Measurements from ENCODE around the gene HOXB7.

Gene HOXB7

DNA sequence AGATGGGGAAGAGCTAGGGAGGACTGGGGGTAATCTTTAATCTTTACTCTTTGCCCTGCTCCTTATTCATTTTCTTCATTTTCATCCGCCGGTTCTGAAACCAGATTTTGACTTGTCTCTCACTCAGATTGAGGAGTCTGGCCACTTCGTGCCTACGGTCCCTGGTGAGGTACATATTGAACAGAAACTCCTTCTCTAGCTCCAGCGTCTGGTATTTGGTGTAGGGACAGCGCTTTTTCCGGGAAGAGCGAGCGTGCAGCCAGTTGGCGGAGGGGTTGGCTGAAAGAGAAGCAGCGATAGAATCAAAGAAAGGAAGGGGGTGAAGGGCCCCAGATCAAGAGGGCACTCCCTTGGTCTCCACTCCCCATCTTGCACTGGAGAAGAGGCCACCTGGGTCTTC is 12.0 kb upstream of the HOXB7 start:
- no peak for FAIRE-seq

DNA sequence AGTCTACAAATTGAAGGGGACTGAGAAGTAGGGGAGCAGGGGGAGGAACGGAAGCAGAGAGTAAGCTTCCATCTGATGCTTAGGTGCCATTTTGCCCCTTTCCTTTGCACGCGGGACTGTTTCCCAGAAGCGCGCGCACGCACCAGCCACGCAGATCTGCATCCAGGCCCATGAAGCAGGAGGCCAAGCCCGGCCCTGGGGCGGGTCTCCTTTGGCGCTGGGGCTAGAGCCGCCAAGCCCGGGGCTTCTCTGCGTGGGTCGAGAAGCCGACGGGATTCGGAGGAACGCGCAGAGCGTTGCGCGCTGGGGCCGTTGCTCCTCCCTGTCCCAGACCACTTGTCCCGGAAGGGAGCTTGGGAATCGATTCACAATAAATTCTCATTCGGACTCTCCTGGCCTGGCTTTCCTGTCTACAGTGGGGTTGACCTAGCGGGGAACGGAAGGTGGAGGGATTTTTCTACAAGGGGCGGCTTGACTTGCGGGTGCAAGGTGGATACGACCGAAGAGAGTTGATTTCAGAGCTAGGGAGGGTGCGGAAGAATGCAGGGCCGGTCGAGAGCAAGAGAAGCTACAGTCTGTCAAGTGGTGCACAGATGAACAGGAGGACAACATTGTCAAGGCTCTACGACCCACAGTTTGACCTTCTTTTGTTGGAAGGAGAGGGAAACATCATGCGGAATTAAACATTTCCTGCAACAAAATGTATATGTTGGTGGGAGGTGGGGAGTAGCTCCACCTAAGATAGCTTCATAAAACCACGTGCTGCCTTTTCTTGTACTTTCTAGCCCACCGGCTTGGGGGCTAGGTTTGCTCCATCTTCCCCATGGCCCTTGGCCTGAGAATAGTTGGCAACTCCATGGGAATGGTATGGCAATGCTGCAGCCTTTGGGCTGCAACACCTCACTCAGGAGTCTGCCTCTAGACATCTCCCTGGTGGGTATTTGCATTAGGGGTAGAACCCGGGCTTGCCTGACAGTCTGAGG is 10.9 kb upstream of the HOXB7 start:
- FAIRE-seq: no peak

DNA sequence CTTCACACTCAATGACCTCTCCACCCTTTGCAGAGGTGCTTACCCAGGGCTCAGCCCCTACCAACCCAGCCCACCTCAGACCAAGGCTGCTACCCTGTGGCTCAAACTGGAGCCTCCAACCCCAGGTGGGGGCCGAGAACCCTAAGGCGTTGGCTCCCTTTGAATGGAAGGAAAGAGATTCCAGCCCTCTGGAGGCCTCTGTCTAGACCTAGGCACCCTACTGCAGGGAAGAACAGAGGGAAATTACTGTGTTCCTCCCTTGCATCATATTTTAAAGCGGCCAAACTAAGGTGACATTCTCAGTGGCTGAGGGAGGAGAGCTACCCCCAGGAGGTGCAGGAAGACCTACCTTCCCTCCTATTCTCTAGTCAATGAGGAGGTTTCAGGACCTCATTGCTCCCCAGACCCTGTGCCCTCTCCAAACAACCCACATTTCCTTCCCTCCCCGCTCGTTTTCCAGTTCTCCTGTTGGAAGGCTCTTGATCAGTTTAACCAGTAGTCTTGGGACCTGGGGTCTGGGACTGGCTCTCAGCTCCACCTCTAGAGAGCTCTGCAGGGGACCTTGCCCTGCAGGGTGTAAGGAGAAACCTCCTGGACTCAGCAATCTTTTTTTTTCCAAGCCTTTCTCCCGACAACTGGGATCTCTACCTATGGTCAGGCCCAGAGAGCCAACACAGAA is 9.8 kb upstream of the HOXB7 start:
- no peak for FAIRE-seq

DNA sequence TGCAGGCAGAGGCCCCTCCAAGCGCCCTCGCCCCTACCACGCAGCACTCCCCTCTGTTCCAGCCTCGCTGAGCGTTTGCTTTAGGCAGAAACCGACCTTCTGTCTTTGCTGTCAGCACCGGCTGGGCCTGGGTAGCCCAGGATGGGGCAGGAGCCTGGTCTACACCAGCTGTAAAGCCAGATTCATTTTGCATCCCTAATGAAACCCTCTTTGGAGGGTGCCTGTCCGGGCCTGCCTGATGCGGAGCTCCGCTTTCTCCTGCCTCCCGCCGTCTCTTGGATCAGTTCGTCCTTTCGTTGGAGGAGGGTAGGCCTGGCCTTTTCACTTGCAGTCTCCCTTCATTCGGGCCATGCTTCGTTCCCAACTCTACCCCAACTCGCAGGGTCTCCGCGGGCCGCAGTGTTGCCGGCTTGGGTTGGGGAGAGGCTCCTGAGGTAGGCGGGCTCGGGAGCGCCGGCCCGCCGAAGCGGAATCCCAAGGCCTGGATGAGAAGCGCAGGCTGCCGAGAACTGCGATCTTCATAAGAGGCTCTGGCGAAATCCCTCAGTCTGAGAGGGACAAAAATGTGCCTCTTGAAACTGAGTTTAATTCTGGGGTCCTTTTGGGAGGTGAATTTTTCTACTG is 9.1 kb upstream of the HOXB7 start:
- FAIRE-seq: no peak

DNA sequence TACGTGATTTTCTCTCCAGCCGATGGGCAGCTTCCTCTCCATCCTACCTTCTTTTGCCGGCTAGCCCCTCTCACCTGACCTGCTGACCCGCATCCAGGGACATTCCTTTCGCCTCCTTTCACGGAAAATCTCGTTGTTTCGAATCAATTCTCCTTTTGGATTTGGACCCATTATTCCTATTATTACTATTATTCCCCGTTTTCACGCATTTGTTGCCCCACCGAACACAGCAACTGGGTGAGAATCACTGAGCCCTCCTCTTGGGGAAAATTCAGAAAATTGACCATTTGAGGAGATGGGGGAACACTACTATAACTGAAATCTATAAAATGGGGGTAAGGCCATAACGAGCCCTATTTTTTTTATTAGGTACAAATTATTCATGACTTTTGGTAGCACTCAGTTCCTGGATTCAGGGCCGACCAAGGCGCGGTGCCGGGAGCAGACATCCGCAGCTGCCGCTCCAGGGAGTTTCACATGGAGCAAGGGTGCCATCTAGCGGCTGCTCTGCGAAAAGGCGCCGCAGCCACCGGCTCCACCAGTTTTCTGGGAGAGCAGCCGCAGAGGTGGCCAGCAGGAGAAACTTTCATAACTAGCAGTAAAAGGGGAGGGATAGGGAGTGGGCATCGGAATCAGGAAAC is 7.6 kb upstream of the HOXB7 start:
- FAIRE-seq: peak; percentile 92

DNA sequence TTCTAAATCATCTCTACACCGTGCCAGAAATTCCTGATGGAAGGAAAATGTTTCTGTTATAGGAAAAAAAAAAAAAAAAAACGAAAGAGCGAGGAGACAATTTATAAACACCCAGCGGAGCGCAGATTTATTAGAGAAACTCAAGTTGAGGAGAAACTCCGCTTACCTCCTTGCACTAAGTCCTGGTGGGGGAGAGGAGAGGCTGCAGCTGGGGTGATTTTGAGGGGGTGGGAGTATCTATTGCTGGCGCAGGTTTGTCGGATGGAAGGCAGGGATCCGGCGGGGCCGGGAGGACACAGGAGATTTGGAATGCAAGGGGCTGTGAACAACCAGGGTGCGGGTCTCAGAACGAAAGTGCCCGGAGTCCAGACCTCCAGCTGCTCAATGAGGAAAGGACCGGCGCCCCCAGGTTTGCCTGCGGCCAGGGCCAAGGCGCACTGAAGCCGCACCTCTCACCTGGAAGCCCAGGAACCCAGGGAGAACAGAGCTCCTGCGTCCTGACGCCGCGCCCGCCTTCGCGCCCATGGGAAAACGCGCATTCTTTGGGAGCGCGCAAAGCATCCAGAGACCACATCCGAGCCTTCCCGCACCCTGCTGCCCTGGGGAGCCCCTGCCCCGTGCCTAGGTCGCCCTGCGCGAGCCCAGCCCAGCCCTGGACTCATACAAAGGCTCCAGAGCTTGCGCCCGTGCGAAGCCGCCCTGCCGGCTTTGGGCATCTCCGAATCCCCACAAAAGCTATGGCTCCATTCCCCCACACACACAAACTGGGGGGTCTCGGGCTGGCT is 6.8 kb upstream of the HOXB7 start:
- no peak for FAIRE-seq

DNA sequence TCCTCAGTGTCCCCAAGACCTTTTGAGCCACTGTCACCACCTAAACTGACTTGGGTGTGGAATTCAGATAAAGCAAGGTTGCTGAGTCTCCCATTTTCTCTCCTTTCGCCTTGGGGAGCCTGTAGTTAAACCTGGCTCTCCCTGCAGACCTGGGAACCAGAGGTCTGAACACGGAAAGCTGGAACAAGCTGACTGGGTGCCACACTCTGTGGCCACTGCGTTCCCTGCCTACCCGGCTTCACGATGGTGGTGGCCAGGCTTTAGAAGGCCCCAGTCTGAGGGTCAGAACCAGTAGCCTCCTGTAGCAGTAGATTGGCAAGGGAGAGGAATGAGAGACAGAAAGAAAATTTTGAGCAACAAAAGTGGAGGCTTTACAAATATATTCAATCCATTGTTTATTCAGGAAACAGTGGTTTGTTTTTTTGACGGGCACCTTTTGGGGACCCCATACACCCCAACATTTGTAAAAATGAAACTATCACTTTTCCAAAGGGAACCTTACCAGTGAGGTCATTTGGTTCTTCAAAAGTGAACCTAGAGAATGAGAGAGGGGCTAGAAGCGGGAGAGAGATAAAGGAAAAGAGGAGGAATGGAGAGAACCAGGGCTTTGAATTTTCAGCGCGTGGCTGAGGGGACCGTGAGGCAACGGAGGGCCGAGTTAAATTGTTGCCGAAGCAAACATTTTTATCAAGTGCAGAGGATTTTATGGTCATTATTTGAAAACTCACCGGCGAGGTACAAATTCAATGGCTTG is 6.1 kb upstream of the HOXB7 start:
- no peak for FAIRE-seq

DNA sequence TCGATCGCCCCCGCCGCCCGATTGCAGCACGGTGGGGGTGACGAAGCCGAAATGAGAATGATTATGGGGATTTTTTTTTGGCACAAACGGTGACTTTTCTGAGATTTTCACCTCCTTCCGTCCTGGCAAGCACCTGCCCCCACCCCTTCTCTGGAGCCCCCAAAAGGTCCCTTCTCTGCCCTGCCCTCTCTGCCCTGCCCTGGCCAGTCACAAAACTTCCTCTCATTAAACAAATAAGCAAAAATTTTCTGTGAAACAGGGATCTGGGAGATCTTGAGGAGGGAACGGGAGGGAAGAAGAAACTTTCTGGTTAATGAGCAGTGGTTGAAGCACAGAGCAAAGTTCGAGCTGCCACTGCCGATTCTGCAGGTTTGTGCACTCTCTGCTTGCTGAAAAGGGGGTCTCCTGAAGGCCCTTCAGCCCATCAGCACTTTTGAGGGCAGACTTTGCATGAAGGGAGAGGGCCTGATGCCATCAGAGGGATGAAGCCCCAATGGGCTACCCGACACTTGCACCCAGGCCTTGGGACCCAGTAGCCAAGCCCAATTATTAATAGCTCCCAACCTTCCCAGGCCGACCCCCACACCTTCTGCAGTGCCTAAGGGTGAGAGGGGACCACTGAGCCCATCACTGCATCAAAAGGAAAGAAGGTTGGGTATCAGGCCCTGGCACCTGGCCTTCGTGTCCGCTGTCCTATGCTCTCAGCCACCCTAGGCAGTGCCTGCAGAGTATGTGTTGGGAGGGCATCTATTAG is 5.3 kb upstream of the HOXB7 start:
- no peak for FAIRE-seq

DNA sequence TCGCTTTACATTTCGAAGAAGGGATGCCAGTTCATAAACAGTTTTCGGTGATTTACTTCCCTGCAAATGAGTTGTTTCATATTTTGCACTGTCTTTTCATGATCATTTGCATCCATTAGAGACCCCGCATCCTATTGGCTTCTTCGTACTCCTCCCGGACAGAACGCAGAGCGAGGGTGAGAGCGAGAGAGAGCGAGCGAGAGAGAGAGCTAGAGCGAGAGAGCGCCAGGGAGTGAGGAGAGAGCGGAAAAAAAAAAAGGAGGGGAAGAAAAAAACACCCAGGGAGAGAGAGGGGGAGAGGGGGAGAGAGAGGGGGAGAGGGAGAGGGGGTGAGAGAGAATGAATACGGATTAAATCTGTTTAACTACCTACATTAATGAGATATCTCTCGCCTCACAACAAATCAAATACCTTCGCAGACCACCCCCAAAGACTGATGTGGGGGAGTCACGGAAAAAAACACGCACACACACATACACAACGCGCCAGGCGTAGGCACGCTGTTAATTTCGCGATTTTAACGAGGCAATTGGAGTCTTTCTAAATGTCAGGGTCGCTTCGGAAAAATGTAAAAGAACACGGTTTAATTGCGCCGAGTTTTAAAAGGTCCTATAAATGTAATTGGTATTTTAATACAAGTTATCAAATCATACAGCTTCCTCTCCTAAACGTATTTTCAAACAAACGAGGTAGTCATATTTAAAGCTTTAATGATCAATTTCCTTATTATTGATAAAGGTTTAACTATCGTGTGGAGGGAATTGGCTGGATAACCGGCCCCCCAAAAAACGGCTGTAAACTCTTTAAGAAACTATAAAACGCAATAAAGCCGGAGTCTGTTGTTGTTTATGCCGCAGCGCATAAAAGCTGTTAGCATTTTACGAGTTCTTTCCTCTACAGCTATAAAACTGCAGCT is 4.5 kb upstream of the HOXB7 start, which contains the start of gene HOXB8:
HOXB8 (minus strand) TSS at position 246 of the 916 bp plus-strand sequence. CDS start 588 bp downstream, outside the sequence.
- FAIRE-seq: no peak

DNA sequence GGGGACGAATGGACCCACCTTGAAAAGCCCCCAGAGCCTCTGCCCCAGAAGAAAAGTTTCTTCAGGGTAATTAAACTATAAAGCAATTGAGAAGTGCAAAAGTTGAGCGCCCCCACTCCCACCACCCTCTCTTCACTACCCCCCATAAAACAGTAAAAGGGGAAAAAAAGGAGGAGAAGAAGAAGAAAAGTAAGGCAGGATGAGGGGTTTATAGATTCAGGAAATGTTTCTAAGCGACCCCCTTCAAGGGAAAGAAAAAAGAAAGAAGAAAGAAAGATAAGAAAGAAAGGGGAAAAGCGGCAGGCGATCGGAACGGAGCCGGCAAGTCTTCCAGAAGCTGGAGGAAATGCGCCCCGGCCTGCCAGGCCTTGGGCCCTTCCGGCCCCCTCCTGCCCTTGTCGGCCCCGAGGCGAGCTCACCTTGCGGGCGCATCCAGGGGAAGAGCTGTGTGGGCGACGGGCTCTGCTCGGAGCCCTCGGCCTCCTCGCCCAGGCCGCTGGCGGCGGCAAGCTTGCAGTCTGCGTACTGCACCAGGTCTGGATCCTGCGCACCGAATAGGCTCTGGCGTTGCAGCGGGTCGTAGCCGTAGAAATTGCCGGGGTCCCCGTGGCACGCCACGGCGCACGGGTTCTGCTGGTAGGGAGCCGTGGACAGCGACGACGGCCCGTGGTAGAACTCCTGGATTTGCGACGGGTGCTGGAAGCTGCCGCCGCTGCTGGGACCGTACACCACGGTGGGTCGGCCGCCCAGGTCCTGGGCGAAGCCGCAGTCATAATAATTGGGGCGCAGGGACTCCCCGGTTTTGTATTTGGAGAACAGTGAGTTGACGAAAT is 3.3 kb upstream of the HOXB7 start:
- no peak for FAIRE-seq

DNA sequence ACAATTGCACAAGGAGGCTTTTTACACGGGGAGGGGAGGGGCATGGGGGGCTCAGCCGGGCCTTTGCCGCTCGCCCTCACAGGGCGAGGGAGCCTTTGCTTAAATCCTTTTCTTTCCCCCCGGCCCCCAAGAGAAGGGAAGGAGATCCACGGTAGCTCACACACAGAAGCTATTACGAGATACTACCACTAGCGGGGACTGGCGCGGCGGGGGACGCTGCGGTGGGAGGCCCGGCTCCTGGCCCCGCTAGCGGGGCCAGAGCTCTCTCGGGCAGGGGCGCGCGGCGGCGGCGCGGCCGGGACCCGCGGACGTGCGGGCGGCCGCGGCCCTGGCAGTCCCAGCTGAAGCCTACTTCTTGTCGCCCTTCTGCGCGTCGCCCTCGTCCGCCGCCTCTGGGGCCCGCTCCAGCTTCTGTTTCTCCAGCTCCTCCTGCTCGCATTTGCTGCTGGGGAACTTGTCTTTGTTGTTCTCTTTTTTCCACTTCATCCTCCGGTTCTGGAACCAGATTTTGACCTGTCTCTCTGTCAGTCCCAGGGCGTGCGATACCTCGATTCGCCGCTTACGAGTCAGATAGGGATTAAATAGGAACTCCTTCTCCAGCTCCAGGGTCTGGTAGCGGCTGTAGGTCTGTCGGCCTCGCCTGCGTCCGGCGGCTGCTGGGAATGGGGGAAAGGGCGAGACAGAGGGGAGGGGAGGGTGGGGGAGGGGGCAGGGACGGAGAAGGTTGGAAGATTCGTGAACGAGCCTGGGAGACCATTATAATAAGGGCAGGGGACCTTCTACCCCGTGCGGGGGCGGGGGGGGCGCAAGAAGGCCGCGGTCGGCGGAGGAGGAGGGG is 2.3 kb upstream of the HOXB7 start:
- FAIRE-seq: no peak

DNA sequence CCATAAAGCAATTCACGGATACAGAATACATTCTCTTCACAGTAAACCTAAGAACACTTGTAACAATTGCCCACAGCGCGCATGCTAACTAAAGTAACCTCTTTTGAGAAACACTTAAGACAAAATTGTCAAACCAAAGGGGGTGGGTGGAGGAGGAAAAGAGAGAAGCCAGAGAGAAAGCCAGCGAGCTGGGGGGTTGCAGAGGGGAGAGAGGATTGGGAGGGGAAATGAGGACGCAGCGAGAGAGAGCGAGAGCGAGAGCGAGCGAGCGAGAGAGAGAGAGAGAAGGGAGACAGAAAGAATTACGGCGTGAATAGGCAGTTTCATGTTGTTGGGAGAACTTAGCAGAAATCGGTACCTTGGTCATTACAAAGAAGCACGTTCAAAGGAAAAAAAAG is 1.6 kb upstream of the HOXB7 start:
- FAIRE-seq: no peak

DNA sequence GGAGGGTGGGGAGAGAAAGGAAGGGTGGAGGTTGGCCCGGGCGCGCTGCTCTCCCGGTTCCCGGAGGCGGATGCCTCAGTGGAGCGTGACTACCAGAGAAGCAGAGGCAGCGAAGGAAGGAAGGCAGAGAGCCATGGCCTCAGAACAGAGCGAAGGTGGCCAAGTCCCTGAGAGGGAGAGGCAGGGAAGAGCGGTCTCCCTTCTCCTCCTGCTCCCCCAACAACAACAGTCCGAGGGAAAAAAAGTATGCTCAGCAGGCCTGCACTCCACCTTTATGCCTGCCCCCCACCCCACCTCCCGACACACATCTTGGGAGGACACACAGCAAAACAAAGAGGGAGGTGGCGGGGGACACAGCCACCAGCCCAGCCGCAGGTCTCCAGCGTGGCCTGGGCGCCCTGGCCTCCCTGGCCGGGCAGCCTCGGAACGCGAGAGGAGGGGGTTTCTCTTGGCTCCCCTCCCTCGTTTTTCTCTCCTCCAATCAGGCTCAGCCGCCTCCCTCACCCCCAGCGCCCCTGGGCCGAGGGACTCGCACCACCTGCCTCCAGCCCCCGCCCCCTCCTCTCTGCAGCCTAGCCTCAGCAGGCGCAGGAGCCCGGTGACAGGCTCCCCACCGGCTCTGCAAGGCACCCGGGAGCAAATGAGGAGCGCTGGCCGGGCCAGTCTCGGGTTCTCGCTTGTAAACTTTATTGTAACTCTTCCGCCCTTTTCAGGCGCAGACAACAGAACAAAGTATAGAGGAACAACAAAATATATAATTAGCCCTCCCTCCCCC is 1.1 kb upstream of the HOXB7 start:
- FAIRE-seq: no peak

DNA sequence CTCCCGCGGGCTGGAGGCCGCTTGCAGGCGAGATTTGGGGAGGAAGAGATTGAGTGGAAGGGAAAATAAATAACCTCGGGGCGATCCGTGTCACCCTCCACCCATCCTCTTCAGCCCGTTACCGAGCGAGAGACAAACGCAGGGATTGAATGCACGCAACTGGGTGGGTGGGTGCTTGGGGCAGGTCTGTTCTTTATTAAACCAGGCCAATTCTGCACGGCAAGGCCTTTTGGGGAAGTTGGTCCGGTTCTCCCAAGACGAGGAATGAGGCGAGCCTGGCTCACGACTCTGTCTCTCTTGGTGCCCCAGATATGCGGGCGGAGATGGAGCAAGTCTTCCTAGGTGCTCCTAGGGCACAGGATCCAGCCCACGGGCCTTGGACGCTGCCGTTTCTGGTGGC is 396 bp upstream of the HOXB7 start:
- no peak for FAIRE-seq

DNA sequence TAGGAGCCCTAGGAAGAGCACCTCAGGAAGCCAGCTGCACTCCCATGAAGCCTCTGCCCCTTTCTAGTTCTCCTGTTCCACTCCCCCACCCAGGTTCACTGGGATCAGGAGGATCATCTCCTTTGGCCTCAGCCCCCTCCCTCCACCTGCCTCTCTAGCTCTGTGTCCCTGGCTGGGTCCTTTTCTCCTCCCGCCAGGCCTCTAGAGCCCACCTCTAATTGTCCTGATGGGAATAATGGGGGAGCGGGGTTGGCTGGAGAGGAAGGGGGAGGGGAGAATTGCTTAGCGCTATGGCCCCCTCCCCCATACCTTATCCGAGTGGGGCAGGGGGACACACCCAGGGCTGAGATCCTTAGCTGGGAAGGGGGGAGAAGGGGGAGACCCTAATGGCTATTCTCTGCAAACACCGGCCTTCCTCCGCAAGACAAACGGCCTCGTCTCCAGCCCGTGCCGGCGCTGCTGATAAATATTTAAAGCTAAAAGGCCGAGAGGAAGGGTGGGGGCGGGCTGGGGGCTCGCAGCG is 997 bp downstream of the HOXB7 start:
- no peak for FAIRE-seq

DNA sequence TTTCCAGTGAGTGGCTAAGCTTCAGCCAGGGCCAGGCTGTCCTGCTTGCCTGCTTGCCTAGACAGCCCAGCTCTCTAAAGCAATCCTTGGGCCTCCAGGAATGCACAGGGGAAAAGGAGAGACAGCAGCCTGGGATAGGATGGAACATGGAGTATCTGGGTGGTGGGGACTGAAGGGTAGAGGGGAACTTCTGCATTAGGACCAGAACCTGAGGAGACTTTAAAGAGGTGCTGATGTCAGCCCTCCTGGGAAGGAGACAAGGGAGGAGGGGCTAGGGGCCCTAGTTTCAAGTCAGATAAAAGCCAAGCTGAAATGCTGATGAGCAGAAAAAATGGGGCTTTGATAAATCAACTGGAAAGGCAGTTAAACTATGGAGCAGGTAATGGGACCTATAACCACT is 1.8 kb downstream of the HOXB7 start:
- no peak for FAIRE-seq

DNA sequence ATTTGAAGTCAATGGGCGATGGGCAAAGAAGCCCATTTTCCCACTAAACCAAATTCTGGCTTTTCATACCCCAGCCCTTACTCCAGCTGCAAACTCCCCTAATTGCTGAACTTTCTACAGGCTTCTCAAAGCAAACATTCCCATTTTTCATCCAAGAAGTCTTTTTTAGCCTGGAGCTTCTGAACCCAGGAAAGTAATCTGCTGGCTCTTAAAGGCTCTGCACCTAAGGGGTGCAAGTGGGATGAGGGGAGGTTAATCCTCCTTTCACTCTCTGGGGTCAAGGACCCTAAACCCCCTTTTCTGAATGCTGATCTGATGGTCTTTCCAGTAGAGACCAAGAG is 2.4 kb downstream of the HOXB7 start:
- FAIRE-seq: no peak
